ENCODE measurements around the gene ACVR1B.

The ACVR1B gene

DNA sequence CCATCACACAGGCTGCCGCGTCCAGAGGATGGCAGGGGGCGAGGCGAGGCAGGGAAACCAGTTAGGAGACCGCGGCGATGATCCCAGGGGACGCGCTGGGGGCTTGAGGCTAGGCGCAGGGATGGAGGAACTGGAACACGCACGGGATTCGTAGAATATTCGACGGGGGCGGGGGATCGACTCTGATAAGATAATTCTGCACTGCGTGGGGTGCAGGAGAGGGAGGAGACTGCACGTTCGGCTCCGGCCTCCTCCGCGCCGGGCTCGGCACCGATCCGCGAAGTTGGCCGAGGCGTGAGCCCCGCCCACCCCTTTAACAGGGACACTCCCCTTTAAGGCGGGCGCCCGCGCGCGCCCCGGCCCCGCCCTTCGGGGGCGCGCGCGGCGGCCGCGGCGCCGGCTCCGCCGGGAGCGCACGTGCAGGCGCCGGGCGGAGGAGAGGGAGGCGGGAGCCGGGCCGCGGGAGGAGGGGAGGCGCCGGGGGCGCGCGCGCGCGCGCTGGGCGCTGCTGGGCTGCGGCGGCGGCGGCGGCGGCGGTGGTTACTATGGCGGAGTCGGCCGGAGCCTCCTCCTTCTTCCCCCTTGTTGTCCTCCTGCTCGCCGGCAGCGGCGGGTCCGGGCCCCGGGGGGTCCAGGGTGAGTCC lies at the start of gene ACVR1B:
TSS of gene ACVR1B (plus strand) at position 501 of the 644 bp plus-strand sequence. CDS start at position 546, 45 bp downstream.
- DNase-seq = peak; percentile 86 to 88

DNA sequence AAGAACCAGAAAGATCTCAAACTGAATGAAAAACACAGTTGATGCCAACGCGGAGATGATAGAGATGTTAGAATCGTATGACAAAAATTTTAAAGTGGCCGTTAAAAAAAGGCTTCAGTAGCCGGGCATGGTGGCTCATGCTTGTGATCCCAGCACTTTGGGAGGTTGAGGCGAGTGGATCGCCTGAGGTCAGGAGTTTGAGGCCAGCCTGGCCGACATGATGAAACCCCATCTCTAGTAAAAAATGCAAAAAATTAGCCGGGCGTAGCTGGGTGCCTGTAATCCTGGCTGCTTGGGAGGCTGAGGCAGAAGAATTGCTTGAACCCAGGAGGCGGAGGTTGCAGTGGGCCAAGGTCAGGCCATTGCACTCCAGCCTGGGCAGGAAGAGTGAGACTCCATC lies 49.6 kb upstream of the ACVR1B start:
- DNase-seq = no peak

DNA sequence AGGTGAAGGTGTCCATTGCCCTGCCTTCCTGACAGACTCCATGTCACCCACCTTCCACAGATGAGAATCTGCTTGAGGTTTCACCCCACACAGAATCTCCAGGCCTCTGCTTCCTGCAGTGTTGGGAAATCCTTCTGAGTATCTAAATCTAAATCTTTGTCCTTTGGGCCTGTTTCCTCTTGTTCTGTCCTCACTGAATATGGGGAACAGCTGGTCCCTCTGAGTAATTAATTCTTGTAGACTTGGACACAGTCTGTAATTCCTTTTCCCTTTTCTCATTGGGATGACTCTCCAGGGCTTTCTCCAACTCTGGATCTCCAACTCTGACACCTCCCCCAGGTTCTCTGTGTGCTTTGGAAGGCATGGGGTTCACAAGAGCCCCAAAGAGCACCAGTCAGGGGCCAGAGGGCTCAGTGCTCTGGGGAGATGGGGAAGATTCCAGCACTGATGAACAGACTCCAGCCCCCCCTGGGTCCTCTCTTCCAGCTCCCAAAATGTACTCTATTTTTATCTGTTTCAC lies 46.5 kb upstream of the ACVR1B start:
- DNase-seq = no peak

GRCh38 chr12:51905471-51906429 lies 45.7 kb upstream of the ACVR1B start:
- no peak for DNase-seq

DNA sequence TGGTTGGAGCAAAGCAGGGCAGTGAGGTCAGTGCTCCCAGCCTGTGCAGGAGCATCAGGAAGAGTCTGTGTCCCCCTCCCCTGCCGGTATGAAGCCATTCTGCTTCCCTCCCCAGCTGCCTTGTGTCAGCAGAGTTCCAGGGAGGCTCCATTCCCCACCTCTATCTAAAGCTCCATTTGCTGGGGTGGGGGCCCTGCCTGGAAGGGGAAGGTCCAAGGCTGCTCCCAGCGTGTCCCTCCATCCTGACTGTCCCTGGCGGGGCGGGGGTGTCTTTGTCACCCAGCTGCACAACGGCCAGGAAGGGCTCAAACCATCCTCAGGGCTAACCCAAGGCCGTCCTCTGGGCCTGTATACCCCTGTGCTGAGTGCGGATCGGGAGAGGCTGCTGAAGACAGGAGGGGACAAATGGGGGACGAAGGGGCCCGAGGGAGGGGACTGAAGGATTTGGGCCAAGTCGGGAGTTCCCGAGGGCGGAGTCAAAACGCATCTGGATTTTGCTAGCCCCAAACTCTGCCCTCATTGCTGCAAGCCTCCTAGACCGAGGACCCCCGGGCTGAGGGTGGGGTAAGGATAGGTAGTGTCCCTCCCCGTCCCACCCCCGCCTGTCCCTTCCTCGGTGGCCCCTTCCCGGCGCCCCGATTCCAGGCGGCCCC lies 44.9 kb upstream of the ACVR1B start:
- no peak for DNase-seq

DNA sequence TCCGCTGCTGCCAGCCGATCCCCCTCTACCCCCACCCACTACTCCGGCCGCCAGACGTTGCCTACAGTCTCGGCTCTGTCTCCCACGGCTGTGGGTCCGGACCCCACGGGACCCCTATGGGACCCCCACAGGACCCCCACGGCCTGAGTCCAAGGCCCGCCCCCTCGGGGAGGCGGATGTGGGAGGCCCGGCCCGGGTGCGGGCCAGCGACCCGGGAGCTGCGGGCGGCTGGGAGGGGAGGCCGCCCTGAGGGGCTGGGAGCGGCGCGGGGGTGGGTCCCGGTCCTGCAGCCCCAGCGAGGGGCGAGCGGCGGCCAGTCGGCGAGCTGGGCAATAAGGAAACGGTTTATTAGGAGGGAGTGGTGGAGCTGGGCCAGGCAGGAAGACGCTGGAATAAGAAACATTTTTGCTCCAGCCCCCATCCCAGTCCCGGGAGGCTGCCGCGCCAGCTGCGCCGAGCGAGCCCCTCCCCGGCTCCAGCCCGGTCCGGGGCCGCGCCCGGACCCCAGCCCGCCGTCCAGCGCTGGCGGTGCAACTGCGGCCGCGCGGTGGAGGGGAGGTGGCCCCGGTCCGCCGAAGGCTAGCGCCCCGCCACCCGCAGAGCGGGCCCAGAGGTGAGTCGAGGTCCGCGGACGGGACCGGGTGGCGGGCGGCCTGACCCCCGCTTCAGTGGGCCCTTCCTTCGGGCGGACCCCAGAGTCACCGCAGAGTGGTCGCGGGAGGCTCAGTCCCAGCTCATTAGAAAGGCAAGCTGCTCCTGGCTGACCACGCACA lies 44.2 kb upstream of the ACVR1B start, which contains the start of gene ACVRL1:
TSS of gene ACVRL1 (plus strand) at position 422 of the 773 bp plus-strand sequence. CDS start 4,971 bp downstream, outside the sequence.
- no peak for DNase-seq

DNA sequence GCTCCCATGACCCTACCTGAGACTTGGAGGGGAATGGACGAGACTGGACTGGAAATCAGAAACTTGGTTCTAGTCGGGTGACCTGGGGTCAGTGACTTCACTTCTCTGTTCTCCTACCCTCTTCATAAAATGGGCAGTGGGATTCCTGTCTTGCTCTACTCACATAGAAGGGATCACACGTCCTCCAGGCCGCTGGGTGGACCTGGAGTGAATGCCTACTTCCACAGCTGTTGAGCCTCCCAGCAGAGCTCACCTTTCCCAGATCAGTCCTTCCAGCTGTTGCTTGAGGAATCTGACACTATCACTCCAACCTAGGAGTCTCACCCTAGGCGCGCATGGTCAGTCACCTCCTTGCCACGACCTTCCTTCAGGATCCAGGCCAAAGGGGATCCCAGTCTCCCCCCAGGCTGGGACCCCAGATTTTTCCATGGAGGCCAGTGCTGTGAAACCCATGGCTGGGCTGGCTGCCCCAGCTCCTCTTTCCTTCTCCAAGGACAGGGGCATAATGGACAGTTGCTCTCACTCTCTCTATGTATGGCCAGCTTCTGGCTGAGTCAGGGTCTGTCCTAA lies 43.6 kb upstream of the ACVR1B start:
- DNase-seq = no peak

DNA sequence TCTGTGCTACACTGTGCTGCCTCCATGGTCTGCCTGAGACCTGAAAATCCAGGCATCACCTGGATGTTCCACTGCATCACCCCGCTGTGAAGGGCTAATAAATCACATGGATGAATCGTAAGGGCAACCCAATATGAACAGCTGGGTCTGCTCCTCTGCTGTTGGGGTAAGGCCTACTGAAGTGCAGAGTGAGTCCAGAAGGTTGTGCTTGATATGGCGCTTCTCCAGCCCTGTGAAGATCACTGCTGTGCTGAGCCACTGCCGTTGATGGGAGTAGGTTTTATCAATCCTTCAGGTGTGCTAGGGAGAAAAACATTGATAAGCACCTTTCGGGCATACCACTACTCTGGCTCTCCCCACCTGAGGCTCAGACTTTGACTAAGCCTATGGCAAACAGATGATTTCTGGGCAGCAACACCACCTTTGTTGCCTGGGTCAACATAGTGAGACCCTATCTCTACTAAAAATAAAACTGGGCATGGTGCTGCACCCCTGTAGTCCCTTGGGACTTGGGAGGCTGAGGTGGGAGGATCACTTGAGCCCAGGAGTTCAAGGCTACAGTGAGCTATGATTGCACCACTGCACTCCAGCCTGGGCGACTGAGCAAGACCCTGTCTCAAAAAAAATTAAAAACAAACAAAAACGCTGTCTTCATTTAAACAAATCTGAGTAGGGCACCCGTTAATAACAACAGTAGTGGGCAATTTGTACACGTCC lies 42.5 kb upstream of the ACVR1B start:
- no peak for DNase-seq

GRCh38 chr12:51910168-51910567 lies 41.3 kb upstream of the ACVR1B start:
- no peak for DNase-seq

DNA sequence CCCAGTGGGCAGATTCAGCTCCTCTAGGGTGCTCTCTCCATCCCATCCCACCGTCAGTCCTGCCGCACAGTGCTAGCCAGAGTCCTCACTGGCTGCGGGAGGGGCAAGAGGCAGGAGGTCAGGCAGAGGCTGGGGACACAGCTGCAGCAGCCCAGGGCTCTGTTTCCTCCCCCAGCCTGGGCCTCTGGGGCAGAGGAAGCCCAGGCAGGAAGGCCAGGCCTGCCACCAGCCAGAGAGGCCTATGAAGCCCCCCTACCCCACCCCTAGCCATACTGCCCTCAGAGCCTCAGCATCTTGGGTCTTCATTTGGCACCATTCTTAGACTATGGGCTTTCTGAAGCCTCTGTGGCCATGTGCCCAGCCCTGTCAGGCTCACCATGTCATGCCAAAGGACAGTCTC lies 40.8 kb upstream of the ACVR1B start:
- no peak for DNase-seq

DNA sequence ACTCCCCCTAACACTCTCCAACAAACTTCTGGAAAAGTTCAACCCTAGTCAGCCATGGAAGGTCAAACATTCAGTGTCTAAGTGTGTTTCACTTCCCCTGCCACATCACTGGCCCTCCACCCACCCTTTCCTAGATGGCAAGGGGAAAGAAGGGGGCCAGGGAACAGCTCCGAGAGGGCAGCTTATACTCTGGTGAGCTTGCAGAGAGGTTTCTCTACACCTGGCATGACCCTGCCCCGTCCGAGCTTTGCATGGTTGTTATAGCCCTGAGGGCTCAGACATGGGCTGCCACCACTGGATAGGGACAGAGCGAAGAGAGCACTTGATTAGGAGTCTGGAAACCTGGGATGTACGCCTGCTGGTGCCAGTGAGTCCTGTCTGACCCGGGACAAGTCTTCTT lies 40.2 kb upstream of the ACVR1B start:
- DNase-seq = no peak

GRCh38 chr12:51911788-51912711 lies 39.4 kb upstream of the ACVR1B start:
- DNase-seq = no peak

GRCh38 chr12:51913071-51914033 lies 38.1 kb upstream of the ACVR1B start:
- DNase-seq = no peak

DNA sequence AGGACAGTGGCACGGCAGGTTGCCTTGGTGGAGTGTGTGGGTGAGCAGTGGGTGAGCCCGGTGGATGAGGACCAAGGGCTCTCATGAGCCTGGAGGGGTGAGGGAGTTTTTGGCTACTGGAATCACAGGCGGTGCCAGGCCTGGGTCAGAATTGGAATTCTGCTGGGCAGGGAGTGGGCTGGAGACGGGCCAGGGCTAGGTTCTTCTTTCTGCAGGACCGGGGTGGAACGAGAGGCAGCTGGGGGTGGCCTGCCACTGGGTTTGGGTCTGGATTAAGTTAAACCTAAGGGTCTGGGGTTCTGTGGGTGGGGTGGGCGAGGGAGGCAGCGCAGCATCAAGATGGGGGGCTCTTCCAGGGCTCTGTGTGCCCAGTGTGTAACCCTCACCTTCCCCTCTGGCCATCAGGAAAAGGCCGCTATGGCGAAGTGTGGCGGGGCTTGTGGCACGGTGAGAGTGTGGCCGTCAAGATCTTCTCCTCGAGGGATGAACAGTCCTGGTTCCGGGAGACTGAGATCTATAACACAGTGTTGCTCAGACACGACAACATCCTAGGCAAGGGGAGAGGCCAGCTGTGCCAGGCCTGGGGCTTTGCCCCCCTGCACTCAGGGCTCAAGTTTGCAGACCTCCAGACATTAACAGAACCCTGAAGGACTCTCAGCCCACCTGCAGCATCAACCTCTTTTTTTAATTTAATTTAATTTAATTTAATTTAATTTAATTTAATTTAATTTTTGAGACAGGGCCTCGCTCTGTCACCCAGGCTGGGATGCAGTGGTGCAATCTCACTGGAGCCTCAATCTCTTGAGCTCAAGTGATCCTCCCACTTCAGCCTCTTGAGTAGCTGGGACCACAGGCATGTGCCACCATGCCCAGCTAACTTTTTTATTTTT lies 37.2 kb upstream of the ACVR1B start:
- no peak for DNase-seq

- DNase-seq = no peak
These were observed 36.4 kb upstream of the ACVR1B start for GRCh38 chr12:51915003-51915625.

GRCh38 chr12:51915951-51916350 lies 35.5 kb upstream of the ACVR1B start:
- DNase-seq = no peak

DNA sequence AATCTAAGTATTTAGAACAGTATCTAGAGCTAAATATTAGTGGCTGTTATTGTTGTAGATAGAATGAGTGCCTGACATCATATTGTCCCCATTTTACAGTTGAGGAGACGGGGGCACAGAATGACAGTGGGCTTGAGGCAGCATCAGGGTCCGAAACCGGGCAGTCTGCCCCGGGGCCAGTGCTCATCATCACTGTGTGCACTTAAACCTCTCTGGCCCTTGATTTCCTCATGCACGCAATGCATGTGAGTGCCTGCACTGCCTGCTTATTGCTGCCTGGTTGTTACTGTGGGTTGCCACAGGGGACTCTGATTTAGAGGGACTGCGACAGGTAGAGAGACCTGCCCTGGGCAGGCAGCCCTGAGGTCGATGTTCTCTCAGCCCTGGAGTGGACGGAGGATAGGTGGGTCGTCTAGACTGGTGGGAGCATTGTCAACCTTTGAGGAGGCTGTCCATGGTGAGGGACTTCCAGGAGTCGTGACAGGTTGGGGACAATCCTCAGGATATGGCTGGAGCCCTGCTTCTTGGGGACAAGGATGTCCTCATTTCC lies 34.4 kb upstream of the ACVR1B start:
- DNase-seq = no peak
